ENCODE data around the gene IGSF21.

The IGSF21 gene

DNA sequence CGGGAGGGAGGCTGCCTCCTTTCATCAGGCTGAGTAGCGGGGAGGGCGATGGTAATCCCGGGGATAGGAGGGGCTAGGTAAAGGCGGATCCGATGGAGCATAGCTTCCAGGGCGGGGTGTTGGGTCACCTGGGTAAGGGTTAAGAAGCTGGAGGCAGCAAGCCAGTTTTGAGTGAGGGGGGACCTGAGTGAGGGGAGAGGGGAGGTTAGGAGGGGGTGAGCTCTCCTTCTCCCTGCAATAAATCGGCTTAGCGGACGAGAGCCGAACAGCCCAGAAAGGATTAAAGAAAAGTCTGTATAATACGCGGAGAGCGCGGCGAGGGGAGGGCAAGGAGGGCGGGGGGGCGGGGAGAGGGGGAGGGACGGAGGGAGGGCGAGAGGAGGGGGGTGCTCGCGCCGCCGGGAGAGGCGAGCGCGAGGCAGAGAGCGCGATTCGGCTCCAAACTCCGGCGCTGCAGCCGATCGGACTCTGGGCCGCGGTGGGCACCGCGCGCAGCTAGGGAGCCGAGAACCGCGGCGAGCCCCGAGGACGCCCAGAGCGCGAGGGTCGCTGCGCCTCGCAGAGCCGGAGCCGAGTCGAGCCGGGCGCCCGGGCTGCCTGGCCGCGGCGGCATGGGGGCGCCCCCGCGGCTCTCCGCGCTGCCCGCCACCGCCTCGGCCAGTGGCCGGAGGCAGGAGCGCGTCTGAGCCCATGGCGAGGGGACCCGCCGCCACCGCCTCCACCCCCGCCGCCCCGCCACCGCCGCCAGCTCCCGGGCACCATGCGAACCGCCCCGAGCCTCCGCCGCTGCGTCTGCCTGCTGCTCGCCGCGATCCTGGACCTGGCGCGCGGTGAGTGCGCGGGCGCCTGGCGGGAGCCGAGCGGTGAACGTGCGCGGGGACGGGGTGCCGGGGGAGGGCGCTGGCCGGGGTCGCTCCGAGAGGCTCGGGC lies at the start of gene IGSF21:
IGSF21 (plus strand) TSS at position 430 of the 930 bp plus-strand sequence; CDS start at position 761, 331 bp downstream.
- in situ Hi-C loops (cut with HindIII; ENCODE audit: low sequenced_read_pairs): no loop called here

DNA sequence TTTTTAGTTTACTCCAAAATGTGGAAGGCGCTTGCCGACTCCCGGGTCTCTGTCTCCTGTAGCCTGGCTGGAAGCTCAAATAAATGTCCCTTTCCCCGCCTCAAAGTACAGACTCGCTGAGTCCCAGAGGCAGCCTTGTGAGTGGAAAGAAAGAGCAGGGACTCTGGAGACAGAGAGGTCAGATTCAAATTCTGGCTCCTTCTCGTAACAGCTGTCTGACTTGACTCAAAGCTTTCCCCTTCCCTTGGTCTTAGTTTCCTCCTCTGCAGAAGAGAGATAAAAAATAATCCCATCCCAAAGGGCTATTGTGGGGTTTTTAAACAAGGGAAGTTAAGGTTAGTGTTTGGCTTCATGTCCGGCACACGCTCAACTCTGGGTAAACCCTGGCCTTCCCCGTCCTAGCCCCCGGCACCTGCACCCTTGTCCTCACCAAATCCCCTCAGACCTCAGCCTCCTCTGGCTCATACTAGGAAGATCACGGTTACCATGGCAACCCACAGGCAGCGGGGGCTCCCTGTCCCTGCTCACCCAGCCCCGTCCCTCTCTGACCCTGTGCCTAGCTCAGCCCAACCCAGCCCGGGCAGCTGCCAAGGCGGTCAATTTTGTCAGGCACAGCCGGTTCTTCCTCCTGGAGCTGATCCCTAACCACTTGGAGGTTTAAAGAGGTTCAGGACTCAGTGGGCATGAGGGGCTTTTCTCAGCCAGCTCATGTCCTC lies 49.2 kb upstream of the IGSF21 start:
- in situ Hi-C loops (cut with HindIII; ENCODE audit: low sequenced_read_pairs): loop anchor here (5.0 kb wide), 1 partner anchor 96 kb away; no protein-coding TSS in a partner anchor

DNA sequence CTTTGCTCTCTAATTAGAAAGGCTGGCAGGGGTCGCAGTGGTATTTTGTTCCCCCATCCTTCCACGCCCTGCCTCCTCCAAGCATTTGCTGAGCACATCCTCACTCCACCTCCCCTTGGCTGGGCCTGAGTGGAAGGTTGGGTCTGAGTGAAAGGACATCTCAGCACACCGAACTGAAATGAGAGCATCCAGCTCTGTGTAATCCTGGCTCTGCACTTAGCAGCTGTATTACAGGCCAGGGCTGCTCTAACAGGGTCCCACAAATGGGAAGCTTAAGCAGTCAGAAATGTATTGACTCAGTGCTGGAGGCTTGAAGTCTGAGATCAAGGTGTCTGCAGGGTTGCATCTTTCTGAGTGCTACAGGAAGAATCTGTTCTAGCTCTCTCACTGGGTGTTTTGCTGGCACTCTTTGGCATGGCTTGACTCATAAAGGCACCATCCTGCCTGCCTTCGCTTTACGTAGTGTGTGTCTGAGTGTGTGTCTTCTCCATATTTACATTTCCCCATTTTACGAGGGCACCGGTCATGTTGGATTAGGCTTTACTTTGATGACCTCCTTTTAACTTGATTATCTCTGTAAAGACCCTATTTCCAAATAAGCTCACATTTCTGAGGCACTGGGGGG lies 48.5 kb upstream of the IGSF21 start:
- in situ Hi-C loops (cut with HindIII; ENCODE audit: low sequenced_read_pairs): loop anchor here (5.0 kb wide), 1 partner anchor 97 kb away; no protein-coding TSS in a partner anchor

DNA sequence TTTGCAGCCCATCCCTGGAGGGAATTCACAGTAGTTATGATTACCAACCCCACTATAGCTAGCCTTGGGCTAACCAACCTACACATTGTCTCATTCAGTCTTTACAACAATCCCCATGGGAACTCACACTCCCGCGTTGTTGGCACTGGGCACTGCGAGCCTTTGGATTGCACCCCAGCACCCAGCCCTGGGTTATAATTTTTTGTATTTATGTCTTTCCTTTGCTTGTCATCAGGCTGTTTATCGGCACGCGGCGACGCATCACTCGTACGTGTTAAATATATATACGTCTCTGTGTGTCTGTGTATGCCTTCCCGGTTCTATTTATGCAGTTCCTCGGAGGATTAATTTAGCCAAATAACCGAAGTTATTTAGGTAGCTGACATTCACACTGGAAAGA lies 47.2 kb upstream of the IGSF21 start:
- in situ Hi-C loops (cut with HindIII; ENCODE audit: low sequenced_read_pairs): no loop called here

DNA sequence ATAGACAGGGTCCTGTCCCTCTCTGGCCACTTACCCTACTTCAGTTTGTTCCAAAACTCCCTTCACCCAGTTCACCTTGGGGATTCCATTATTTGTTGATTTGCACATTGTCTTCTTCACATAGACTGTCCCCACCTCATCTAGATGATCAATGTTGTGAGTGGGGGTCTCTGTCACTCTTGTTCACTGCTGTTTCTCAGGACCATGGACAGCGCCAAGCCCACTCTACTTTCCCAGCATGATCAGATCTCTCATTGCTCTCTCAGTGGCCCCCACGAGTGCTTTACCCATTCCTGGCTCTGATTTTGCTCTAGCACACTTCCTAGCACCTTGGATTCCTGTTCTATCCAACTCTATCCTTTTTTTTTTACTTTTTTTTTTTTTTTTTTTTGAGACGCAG lies 45.4 kb upstream of the IGSF21 start:
- in situ Hi-C loops (cut with HindIII; ENCODE audit: low sequenced_read_pairs): no loop called here

DNA sequence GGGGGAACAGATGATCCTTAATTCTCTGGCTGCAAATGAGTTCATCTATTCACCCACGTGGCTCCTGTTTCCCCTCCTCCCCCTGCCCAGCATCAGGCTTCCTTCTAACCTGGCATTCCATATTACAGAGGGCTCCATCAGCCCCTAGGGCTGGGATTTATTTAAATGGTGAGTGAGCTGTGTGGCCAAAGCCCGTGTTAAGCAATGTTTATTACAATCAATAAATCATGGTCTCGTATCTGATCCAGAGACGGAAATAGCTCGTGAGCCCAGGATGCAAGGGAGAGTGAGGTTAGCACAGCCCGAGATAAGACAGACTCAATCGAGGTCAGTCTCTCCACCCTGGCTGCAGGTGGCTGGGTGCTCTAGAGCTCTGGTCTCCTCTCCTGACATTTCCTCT lies 43.1 kb upstream of the IGSF21 start:
- in situ Hi-C loops (cut with HindIII; ENCODE audit: low sequenced_read_pairs): no loop called here

DNA sequence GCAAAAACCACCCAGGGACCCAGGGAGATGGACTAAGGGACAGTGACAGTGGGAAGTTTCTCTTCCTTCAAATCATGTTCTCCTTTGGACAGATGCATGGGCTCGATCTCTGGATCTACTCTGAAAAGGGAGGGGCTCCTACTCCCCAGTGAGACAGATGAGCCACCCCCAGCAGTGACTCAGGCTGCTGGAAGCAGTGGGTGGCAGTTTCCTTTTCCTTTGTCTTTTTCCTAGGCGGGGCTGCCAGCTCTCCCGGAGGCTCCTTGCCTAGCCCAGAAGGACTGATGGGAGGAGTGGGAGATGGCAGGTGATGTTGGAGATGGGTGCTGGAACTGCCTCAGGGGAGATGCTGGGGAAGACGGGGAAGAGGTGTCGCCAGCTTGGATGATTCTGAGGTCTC lies 41.0 kb upstream of the IGSF21 start:
- in situ Hi-C loops (cut with HindIII; ENCODE audit: low sequenced_read_pairs): loop anchor here (5.0 kb wide), 1 partner anchor 51 kb away; no protein-coding TSS in a partner anchor

DNA sequence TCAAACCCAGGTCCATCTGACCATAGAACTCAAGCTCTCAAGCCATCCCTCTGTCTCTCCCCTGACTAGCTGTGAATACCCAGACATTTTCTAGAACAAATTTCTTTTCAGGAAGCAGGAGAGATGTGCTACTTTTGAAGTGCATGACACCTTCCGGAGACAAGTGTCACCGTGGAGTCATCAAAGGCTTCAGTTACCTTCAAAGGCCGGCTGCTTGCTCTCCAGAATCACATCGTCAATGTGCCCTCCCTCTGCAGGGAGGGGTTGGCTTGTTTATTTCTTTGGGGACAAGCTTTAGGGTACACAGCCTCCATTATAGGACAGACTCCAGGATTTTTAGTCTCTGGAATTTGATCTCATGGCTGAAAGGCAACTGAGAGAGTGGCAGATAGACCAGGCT lies 37.7 kb upstream of the IGSF21 start:
- in situ Hi-C loops (cut with HindIII; ENCODE audit: low sequenced_read_pairs): loop anchor here (5.0 kb wide), 1 partner anchor 47 kb away; no protein-coding TSS in a partner anchor

DNA sequence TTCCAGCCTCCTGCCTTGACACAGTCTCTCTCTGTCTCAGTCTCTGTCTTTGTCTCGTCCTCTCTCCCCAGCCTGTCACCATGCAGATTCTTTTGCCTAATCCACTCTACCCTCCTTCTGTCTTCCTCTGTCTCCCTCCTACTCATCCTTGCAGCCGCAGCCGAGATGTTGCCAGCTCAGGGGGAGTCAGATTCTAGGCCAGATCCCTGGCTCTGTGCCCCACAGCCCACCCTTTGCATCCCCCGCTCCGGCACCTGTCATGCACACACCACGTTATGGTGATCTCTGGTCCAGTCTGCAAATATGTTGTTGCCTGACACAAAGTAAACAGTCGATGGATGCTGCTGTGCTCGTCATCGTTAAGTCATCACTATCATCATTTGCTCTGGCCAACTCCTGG lies 35.5 kb upstream of the IGSF21 start:
- in situ Hi-C loops (cut with HindIII; ENCODE audit: low sequenced_read_pairs): no loop called here

DNA sequence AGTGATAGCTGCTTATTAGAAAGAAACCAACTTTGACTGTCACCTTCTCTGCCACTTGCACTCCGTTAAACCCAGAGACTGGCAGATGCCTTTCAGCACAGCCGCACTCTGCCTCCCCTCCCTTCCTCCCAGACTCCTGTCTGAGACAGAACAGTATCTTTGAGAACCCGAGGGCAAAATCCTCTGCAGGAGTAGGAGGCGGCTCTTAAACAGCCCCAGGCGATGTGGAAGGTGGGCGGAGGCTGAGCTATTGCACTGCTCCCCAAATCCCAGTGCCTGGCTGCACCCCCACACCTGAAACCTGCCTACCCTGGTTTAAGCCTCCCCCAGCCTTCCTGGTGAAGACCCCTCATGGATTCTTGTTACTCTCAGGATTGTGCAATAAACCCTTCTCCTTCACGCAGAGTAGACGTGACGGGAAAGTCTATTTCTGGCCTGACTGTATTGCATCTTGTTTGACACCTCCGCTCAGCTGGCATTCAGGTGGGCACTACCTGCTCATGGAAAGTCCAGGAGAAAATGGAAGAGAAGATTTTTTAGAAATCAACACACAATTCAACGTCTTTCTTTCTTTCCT lies 34.4 kb upstream of the IGSF21 start:
- in situ Hi-C loops (cut with HindIII; ENCODE audit: low sequenced_read_pairs): no loop called here

DNA sequence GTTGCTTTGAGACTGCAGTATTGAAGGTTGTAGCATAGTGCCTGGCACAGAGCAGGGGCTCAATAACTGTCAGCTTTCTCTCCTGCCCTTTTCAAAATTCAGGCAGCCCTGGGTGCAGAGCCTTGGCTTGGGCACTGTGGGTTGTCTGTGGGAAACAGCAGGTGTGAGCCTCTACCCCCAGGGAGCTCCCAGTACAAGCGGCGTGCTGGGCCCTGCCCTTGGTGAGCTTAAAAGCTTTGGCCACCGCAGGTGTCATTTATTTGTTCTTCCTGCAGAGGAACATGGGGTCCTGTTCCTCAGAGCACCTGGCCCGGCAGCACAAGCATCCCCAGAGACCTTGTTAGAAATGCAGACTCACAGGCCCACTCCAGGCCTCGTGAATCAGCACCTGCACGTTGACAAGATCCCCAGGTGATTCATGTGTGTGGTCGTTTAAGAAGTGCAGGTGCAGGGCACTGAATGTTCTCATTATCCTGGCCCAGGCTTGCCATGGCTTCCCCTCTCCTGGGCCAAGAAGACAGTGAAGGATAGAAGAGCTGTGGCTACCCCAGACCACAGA lies 29.9 kb upstream of the IGSF21 start:
- in situ Hi-C loops (cut with HindIII; ENCODE audit: low sequenced_read_pairs): no loop called here

DNA sequence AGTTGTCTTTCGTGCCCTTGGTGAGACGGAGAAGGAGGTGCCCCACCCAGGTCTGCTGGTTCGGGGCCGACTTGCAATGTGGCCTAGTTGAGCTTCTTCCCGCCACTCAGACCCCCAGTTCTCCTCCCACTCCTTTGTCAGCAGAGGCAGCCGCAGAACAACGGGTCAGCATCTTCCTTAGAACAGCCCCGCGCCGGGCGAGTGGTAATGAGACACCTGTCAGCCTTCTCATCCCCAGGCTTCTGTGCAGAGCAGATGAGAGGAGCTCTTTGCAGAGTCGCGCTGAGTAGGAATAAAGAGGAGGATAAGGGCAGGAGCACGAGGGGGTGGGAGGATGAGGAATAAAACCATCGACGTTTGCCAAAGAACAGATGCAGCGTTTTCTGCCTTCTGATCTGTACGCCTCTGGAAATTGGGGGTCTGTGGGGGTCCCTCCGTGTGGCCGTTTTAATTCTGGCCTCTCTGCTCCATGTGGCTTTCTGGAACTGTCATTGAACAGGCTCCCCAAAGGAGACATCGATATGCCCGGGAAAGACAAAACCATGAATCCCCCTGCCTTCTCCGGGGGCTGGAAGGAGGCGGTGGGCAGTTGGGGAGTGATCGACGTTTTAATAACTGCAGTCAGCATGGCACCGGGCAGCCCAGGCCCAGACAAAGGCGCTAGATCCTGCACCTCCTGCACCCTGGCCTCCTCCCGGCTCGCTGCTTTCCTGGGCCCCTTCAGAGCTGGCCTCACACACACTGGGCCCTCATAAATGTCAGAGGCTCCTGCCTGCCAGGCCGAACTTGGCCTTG lies 27.5 kb upstream of the IGSF21 start:
- in situ Hi-C loops (cut with HindIII; ENCODE audit: low sequenced_read_pairs): no loop called here

DNA sequence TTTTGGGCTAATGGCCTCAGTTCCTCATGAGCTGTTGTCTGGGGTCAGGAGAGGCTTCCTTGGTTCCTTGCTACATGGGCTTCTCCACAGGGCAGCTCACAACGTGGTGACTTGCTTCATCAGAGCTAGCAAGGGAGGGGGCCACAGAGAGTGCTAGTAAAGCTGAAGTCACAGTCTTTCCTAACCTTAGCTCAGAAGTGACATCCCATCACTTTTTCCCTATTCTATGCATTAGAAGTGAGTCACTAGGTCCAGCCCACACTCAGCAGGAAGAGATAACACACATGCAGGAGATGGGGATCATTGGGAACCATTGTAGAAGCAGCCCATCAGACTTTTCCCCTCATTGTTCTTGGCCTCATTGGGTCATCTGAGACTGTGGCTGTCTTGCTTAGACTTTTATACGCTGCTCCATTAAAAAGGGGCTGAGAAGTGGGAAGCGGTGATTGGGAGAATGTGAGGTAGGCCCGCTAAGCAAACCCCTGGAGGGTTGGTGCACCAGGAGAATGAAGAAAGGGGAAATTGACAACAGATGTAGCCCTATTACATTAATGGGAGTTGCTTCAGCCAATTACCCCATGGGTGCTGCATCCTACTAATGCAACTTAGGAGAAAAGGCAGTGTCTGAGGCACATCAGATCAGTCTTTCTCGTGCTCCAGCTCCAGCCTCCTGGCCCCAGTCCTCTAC lies 22.1 kb upstream of the IGSF21 start:
- in situ Hi-C loops (cut with HindIII; ENCODE audit: low sequenced_read_pairs): no loop called here

DNA sequence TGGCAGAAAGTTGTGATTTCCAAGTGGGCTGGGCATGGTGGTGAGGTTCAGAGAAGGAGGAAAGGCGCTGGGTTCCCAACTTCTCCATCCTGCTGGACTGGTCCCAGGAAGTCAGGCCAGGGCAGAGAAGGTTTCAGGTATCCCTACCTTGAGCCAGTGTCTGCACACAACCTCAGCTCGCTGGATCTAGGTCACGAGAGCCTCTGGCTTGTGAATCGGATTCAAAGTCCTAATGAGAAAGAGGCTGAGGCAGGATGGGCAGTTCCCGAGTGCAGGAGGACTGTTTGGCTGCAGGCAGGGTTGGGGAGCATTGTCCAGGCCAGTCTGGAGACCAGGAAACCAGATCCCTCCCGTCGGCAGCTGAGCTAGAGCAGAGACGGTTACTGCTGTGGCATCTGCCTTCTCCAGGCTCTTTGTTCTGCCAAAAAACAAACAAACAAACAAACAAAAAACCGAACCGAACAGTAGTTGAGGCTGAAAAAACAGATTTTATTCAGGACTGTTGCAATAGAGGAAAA lies 19.5 kb upstream of the IGSF21 start:
- in situ Hi-C loops (cut with HindIII; ENCODE audit: low sequenced_read_pairs): no loop called here

DNA sequence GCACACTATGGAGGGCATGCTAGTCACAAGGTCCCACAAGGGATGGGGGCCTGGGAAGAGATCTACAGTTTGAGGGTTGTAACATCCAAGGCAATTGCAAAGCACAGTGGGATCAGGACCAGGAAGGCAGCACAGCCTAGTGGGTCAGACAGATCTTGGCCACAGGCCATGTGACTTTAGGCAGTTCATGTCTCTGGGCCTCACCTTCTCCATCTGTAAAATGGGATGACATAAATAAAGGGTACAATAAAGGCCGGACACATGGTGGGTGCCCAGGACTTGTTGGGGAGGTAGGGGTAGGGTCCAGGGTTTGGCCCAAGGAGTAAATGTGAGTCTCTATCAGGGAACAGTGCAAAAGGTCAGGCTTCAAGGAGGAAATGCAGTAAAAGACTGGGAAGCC lies 18.1 kb upstream of the IGSF21 start:
- in situ Hi-C loops (cut with HindIII; ENCODE audit: low sequenced_read_pairs): no loop called here

DNA sequence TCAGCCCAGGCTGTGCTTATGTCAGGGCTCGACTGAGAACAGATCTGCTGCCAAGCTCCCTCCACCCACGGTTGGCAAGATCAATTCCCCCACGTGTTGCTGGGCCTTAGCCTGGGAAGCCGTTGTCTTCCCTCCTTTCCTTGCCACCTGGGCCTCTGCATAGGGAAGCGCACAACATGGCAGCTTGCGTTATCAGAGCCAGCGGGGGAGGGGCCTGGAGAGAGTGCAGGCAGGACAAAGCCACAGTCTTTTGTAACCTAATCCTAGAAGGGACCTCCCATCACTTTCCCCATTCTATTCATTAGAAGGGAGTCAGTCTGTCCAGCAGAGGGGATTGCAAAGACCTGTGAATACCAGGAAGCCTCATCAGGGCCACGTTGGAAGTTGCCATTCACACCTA lies 17.0 kb upstream of the IGSF21 start:
- in situ Hi-C loops (cut with HindIII; ENCODE audit: low sequenced_read_pairs): no loop called here

DNA sequence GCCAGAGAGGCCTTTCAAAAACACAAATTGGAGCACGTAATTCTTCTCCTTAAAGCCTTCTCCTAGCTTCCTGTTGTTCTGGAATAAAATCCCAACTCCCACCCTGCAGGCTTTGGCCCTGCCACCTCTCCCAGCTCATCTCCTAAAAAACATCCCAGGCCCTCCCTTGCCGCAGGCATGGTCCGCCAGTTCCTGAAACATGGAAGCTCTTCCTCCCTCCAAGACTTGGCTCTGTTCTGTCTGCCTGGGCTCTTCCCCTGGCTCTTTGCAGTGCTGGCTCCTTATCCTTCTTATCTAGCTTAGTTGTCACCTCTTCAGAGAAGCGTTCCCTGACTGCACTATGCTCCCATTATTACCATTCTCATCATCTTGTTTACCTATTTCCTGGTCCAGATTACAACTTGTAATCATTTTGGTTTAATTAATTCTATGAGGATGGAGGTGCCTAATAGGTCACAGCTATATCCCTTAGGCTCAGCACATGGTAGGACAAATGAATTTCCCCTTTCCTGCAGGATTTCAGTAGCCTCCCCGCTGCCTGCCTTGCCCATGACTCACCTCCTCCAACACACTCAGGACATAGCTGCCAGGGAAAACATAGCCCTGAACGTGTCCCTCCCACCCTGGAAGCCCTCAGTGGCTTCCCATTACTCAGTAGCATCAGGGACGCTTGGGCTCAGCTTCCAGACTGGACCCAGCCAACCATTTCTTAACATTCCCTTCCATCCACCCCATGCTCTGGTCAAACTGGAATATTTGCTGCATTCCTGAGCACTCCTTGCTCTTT lies 15.7 kb upstream of the IGSF21 start:
- in situ Hi-C loops (cut with HindIII; ENCODE audit: low sequenced_read_pairs): no loop called here

DNA sequence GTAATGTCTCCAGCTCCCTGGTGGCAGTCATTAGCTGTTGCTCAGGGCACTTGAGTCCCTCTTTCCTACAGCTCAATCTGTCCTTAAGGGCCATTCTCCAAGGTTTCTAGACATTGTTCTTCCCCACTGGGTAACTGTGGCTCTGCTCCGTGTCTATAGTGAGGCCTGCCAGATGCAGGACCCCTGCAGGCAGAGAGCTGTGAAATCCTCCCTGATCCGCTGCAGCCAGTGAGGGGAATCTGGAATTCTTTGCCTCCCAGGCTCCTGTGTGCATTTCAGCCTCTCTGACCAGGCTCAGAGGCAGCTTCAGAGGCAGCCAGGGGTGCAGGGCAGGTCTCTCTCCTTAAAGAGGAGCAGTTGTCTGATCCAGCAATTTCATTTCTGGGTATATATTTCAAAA lies 14.4 kb upstream of the IGSF21 start:
- in situ Hi-C loops (cut with HindIII; ENCODE audit: low sequenced_read_pairs): no loop called here
